ENCODE data around the gene CORO2B.
"Not testable (repeated sequence)": the region's sequence is repeated elsewhere in the genome, so short reads cannot be mapped to it uniquely, and the experiment has no call there.

CORO2B gene

GRCh38 chr15:68679961-68680371 lies 101.2 kb downstream of the CORO2B start:
- no peak for DNase-seq

DNA sequence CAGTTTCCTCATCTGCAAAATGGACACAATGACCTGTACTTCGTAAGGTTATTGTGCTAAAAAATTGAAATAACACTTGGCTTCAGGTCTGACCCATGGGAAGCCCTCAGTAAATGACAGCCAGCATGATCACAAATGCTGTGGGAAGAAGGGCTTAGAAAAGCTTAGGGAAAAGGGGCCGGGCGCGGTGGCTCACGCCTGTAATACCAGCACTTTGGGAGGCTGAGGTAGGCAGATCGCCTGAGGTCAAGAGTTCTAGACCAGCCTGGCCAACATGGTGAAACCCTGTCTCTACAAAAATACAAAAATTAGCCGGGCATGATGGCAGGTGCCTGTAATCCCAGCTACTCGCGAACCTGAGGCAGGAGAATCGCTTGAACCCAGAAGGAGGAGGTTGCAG lies 102.0 kb downstream of the CORO2B start:
- not testable (repeated sequence) for DNase-seq

GRCh38 chr15:68681836-68682235 lies 103.0 kb downstream of the CORO2B start:
- no peak for DNase-seq

- DNase-seq, result no peak
These were observed 103.5 kb downstream of the CORO2B start for GRCh38 chr15:68682330-68682729.

DNA sequence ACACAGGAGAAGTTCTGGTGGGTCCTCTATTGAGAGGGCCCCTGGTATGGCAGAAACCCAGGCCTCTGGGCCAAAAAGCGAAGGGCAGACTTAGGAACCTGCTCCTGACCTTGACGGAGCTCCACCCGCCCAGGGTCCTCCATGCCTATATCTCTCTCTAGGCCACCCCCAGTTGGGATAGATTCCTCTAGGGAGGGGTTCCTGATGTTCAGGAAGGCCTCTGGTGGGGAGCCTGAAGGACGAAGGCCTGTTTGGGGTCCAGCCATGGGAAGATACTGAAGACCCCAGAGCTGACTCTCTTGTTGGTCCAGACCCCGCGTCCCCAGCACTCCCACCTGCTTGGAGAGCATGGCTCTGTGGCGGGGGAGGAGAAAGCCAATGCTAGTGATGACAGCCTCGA lies 104.2 kb downstream of the CORO2B start:
- no peak for DNase-seq

DNA sequence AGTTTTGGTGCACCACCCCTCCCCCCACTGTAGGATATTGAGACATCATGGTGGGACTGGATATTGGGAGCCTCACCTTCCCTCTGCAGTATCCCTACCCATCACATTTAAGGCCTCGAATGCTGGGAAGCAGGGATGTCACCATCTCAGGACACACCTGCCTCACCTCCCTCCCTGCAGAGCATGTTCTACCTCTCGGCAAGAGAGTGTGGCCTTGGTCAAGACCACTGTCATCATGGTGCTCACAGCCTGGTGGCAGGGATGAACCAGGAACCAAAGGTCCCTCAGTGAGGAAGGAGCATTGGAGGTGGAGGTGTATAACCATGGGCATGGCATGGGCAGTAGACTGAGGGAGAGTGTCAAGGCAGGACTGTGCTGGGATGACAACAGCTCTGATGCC lies 104.8 kb downstream of the CORO2B start:
- DNase-seq, result no peak

GRCh38 chr15:68684476-68684875 lies 105.7 kb downstream of the CORO2B start:
- no peak for DNase-seq

DNA sequence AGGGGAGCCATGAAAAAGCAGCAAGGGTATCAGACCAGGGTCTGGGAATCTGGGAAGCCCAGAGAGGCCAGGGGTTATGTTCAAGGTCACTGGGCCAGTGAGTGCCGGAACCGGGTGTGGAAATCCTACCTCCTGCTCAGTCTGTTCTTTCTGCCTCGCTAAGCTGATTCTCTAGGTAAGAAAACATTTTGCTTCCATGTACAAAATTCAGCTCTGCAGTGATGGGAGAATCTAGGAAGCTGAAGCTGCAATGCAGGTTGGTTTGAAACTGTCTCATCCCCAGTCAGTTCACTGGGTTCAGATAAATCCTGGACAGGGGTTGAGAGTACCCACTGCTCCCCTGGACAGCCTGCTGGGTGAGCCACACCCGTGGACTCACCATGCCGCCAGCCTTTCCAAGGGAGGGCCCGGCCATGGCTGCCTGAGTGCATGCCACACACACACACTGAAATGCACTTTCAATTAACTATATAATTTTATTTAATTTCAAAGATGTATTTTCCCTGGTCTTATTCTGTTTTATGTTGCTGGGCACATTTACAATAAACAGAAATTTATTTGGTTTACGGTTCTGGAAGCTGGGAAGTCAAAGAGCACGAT lies 108.4 kb downstream of the CORO2B start:
- no peak for DNase-seq

GRCh38 chr15:68691705-68692104 lies 112.9 kb downstream of the CORO2B start:
- no peak for DNase-seq

- DNase-seq, result no peak
These were observed 114.3 kb downstream of the CORO2B start for GRCh38 chr15:68693071-68693470.

DNA sequence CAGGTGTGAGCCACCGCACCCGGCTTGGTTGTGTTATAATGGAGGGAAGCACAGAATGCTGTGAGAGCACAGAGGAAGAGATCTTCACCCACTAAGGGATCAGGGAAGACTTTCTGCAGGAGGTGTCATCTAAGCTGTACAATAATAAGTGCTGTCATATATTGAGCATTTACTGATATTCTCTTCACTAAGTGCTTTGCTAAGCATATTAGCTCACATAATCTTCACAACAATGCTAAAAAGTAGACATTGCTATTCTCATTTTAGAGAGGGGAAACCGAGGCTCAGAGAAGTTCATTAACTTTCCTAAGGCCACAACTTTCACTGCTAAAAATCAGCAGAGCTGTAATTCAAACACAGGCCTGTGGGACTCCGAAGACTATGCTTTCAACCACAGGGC lies 115.3 kb downstream of the CORO2B start:
- no peak for DNase-seq

- DNase-seq, result no peak
These were observed 116.3 kb downstream of the CORO2B start for GRCh38 chr15:68695061-68695595.

GRCh38 chr15:68696414-68697363 lies 117.9 kb downstream of the CORO2B start:
- no peak for DNase-seq

DNA sequence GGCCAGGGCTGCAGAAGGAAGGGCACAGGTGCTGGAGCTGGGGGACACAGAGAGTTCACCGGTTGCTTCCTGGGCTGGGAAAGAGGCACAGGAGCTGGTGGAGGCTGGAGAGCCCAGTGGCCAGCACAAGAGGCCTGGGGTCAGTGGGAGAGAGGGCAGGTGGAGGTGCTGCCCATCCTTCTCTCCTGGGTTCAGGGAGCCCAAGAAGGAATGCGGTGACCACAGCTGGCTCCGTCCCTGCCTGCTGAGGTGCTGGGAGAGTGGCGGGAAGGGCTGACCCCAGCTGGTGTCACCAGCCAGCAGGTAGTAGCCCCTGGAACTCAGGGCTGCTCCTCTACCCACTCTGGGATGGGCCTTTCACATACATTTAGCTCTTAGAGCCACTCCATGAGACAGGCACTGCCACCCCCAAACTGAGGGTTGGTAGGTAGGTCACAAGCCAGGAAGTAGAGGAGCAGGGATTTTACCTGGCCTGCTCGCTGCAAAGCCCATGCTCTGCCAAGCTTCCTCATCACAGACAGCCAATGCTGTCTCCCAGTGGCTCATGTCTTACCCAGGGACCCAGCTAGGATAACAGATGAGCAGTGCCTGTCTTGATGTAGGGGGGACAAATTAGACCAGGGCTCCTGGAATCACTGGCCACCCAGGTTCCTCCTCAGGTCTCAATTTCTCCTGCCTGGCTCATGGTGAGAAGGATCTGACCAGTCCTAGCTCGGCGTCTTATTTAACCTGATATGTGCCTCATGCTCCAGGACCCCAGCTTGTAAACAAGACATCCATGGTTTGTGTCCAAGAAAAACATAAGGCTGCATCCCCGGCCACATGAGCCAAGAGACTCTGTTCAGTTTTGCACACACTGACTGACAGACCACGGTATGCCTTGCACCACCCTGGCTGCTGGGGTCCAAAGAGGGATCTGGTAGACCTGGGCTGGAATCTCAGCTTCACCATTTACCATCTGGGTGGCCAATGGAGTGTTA lies 119.2 kb downstream of the CORO2B start:
- DNase-seq, result no peak

DNA sequence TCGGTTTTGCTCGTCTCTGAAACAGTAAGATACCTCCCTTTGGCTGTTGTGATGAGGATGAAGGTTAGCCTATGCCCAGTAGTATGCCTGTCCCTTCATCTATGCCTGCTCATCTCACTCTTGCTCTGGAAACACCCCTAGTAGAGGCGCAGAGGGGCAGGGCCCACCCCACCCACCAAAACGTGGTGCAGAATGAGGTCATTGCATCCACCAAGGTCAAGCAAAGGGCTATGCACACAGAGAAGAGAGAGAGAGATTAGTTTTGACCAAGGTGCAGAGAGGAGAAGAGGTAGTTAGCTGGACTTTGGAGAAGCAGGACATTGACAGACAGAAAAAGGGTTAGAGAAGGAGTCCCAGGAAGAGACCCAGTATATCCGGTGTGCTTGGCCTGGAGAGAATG lies 119.9 kb downstream of the CORO2B start:
- no peak for DNase-seq

GRCh38 chr15:68699124-68699880 lies 120.5 kb downstream of the CORO2B start:
- DNase-seq, result no peak

DNA sequence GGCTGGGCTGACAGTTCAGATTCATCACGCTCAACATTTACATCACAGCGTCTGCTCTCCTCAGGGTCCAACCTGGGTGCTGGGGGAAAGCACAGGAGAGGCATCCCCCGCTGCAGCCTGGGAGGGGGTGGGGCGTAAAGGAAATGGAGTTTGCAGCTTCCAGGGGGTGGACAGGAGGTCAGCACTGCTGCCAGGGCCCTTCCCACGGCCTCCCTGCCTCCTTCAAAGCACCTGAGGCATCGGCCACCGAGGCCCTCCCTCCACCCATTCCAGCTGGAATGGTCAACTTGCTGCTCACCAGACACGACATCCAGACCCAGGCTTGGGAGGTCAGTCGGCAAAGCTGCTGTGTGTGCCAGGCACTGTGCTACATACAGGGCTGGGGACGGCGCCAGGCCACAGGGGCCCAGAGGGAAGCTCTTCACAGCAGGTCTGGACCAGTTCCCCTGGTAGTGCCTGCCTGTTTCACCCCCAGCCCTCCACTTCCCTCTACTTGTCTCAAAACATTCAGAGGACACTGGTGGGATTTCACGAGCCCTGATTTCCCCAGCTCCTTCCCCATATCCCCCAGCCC lies 121.2 kb downstream of the CORO2B start:
- DNase-seq, result no peak

DNA sequence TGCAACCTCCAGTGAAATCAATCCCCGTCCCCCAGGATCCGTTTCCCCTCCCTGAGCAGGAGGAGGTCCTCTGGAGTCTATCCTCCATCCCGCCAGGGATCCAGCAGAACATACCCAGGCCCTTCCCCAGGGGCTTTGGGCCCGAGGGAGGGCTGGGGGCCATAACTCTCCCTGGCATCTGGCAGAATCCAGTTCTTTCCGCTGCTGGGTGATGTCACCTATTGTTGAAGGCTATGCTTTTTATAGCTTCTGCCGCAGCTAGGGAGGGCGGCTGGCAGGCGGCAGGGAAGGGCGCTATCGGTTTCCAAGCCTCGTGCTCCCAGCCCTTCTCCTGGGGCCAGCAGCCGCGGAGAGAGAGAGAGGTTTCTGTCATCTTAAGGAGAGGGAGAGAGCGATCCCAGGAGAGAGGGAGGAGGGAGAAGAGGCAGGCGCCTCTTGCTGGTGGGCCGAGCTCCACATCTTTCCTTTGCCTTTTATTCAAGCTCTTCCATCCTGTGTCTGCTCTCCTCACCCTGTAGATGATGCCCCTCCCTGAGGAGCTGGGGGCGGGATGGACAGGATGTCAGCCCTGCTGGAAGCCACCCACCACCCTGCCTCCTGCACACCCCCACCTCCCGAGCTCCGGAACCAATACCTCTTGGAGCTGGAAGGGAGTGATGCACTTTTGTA lies 121.8 kb downstream of the CORO2B start:
- no peak for DNase-seq

DNA sequence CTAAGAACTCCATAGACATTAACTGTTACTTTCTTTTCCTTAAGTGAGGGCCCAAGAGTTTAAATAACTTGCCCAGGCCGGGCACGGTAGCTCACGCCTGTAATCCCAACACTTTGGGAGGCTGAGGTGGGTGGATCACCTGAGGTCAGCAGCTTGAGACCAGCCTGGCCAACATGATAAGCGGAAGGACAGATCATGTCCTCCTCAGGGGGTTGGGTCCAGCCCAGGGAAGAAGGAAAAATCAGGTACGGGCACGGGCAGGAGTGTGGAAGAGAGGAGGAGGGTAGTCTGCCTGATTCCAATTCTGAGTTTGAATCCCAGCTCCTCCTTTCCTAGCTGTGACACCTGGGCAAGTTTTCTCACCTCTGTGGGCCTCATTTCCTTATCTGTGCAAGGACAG lies 123.1 kb downstream of the CORO2B start:
- DNase-seq, result no peak

GRCh38 chr15:68704496-68705021 lies 125.8 kb downstream of the CORO2B start:
- no peak for DNase-seq

- no peak for DNase-seq
These were observed 127.5 kb downstream of the CORO2B start for GRCh38 chr15:68706256-68706655.

Measured in stimulated activated CD4-positive, alpha-beta T cell treated with anti-CD3 and anti-CD28 coated beads, Interleukin-4, amount 100 ng/mL, for 1 hour (primary cell).